ENCODE data around the gene MAN2B2. TPM values are rescaled to one million over a fixed set of nuclear protein-coding genes. Genes with fewer than 3 reads are reported as not detected.

Gene MAN2B2
- total RNA-seq, 1 donor from 2014 or later: 6.9 TPM

GRCh38 chr4:6595897-6596537 lies 21.0 kb downstream of the MAN2B2 start:
- no peak for DNase-seq

DNA sequence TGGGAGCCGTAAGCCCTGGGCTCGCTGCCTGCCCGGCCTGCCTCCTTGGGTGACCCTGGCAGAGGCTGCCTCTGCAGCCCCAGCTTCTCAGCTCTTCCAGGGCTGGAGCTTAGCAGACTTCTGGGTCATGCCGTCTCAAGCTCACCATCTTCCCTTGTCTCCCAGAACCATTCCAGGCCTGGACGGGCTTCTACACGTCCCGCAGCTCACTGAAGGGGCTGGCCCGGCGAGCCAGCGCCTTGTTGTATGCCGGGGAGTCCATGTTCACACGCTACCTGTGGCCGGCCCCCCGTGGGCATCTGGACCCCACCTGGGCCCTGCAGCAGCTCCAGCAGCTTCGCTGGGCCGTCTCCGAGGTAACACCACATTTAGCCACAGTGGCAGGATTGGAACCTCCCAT lies 22.0 kb downstream of the MAN2B2 start:
- no peak for DNase-seq

DNA sequence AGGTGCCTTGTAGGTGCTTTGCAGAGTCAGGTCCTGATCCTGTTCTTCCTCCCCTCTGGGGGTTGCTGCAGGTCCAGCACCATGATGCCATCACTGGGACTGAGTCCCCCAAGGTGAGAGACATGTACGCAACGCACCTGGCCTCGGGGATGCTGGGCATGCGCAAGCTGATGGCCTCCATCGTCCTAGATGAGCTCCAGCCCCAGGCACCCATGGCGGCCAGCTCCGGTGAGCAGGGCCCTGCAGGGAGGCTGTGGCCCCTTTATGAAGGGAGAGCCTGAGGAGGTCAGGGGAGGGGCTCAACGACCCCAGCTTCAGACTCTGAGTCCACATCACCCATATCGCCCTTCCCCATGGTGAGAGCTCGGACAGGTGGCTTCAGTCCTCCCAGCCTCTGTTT lies 23.1 kb downstream of the MAN2B2 start:
- no peak for DNase-seq

DNA sequence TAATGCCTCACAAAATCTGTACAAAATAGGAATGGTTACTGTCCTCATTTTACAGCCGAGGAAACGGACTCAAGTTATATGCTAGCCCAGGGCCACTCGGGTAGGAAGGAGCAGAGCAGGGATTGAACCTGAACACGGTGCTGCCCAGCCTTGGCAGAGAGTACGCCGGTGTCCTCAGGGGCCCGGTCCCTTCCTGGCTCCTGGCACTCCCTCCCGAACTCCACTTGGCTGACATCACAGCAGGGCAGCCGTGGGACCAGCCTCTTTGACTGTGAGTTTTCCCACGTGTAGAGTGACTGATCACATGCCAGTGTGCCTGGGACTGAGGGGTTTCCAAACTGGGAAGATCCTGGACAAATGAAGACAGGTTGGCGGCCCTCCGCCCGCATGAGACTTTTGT lies 23.7 kb downstream of the MAN2B2 start:
- no peak for DNase-seq

DNA sequence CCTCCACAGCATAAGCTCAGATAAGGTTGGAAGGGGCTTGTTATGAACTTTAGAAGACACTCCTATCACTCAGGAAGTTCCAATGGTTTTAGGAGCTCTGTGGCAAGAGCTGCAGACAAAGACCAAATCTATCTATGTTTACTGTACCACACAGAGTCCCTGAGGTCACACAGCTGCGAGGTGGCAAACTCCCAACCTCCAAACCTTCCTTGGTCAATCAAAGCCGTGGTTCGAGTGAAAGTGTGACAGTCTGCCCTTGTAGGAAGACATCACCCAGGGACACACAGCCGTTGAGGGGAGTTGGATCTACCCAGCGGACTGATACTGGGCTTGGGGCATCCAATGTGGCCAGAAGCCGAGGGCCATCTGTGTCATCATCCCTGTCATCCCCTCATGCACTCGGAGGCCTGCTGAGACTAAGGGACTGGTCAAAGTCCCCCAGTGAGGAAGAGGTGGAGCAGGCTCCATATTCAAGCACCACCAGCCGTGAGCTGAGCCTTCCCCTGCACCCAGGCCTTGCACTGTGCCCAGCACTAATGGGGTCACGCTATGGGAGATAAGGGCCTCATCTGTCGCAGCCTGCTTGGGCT lies 26.8 kb downstream of the MAN2B2 start:
- DNase-seq: no peak

- DNase-seq: no peak
Measured at GRCh38 chr4:6602289-6602688, 27.3 kb downstream of the MAN2B2 start.

DNA sequence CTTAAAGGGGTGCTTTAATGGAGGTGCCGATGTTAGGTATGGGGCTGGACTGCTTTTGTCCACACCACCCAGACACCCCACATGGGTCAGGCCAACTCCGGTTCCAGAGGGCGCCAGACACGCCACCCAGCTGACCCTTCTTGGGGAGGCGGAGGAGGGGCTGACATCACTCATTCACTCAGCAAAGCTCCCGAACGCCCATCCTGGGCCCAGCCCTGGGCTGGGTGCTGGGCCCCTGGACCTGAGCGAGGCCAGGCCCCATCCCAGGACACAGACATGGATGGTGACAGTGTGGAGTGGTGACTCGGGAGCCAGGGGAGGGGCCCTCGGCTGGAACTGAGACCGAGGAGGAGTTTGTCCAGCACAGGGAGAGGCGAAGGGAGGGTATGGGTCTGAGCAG lies 28.1 kb downstream of the MAN2B2 start:
- no peak for DNase-seq

DNA sequence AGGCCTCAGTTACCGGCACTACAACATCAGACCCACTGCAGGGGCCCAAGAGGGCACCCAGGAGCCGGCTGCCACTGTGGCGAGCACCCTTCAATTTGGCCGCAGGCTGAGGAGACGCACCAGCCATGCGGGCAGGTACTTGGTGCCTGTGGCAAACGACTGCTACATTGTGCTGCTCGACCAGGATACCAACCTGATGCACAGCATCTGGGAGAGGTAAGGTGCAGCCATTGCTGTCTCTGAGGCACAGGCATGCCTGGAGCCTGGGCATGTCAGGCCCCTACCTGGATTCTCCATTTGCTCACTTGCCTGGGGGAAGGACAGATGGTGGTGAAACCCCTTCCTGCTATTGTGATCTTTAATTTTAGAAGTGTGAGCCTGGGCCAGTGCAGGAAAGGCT lies 30.1 kb downstream of the MAN2B2 start:
- no peak for DNase-seq

DNA sequence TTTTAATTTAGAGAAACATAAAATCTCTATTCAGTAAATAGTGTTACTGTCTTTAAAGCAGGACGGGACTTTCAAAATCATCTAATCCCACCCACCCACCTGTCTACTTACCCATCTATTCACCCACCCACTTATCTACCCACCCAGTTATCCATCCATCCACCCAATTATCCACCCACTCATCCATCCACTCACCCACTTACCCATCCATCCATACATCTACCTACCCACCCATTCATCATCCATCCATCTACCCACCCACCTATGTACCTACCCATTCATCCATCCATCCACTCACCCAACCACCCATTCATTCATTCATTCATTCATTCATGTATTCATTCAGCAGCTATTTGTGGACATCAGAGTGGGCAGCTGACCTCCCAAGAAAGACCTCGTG lies 30.6 kb downstream of the MAN2B2 start:
- DNase-seq: no peak

GRCh38 chr4:6606465-6607235 lies 31.7 kb downstream of the MAN2B2 start:
- DNase-seq: no peak

GRCh38 chr4:6607368-6608055 lies 32.5 kb downstream of the MAN2B2 start:
- peak; percentile 38 for DNase-seq

GRCh38 chr4:6608758-6609414 lies 33.9 kb downstream of the MAN2B2 start:
- DNase-seq: peak; percentile 36

- DNase-seq: no peak
Measured at GRCh38 chr4:6609415-6610079, 34.6 kb downstream of the MAN2B2 start.

DNA sequence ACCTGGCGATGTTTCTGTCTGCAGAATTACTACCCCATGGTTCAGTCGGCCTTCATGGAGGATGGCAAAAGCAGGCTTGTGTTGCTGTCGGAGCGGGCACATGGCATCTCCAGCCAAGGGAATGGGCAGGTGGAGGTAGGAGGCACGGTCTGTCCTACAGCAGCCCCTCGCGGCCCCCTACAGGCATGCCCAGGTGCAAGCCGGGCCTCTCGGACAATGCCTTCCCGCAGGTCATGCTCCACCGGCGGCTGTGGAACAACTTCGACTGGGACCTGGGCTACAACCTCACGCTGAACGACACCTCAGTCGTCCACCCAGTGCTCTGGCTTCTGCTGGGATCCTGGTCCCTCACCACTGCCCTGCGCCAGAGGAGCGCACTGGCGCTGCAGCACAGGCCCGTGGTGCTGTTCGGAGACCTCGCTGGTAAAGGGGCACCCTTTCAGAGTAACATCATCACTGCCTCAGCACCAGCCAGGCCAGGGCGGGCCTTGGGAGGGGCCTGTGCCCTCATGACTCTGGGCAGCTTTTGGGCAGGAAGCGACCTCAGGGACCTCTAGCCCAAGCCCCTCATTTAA lies 36.0 kb downstream of the MAN2B2 start:
- DNase-seq: no peak

- no peak for DNase-seq
Measured at GRCh38 chr4:6612961-6613675, 38.1 kb downstream of the MAN2B2 start.

- DNase-seq: no peak
Measured at GRCh38 chr4:6613676-6614651, 39.0 kb downstream of the MAN2B2 start.

DNA sequence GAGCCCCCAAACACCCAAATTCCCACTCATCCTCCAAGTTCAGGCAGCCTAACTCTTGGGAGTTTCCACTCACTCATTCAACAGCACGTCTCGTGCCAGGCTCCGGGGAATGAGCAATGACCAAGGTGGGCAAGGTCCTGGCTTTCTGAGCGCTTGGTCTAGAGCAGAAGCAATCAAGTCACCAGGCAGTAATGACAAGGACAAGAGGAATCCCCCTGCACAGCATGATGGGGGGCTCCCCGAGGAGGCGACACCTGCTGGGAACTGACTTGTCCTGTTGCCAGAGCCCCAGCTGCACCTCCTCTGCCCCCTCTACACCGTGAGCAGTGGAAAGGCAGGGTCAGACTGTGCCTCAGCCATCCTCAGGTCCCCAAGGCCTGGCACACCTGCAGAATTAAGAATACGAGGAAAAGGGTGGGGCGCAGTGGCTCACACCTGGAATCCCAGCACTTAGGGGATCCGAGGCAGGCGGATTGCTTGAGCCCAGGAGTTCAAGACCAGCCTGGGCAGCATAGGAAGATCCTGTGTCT lies 39.8 kb downstream of the MAN2B2 start:
- DNase-seq: no peak

DNA sequence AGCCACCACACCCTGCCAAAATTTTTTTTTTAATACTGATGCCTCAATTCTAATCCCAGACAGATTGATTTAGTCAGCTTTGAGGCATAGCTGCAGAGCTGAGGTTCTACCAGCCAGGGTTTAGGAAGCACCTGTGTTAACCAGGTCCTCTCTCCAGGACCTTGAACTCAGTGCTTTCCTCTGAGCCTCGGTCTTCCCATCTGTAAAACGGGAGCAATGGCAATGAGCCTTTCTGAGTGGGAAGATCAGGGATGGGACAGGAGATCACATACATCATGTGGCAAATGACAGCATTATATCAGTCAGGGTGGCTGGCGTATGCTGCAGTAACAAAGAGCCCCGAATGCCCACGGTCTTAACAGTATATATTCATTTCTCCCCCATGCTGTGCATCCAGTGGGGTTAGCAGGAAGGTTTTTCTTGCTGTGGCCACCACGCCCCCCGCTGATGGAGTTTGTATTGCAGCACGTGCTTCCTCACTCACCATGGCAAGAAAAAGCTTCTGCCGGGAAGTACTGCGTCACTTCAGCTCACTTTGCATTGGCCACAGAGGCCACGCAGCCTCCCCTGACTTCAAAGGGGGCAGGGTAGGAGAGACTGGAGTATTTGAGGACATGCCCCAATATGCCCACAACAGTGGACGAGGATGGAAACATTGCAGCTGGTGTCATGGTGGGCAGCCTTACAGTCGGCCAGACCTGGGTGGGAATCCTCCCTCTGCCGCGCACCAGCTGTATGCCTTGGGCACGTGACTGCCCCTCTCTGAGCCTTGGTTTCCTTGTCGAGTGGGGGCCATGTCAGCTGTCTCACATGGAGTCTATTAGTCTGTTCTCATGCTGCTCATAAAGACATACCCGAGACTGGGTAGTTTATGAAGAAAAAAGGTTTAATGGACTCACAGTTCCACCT lies 41.4 kb downstream of the MAN2B2 start:
- no peak for DNase-seq

Data from occipital lobe (tissue), 2 donors.